Right cardiac atrium (tissue), 5 donors: ENCODE measurements around the gene KNSTRN. TPM values are rescaled to one million over a fixed set of nuclear protein-coding genes. Genes with fewer than 3 reads are reported as not detected.

Experiments used
- ATAC-seq, 2 donors: fragments of 200-7000 bp; cut with Tn5 transposase; one replicate each; pipeline versions ENCODE4 v1.8.0 to v1.9.1; 2020; ENCODE audit warnings: moderate library complexity in 2 of 2, mild to moderate bottlenecking in 1 of 2
- DNase-seq, 3 donors: peaks; one replicate each; pipeline ENCODE4 v3.0.0-alpha.2; 2020
- H3K27ac ChIP-seq: one replicate; pipeline ENCODE4 v1.5.1; 2013; ENCODE audit warnings: mild to moderate bottlenecking, low read length, control low read depth, moderate library complexity
- H3K27me3 ChIP-seq: one replicate; pipeline ENCODE4 v1.6.1; 2013; ENCODE audit not compliant: control insufficient read depth, insufficient read depth
- H3K4me1 ChIP-seq: one replicate; pipeline ENCODE4 v1.6.1; 2013; ENCODE audit warnings: low read length; ENCODE audit not compliant: control insufficient read depth, insufficient read depth
- H3K4me3 ChIP-seq: one replicate; pipeline ENCODE4 v1.5.1; 2013; ENCODE audit warnings: low read length, control low read depth
- H3K9me3 ChIP-seq: one replicate; pipeline ENCODE4 v1.6.1; 2013; ENCODE audit warnings: low read length; ENCODE audit not compliant: control insufficient read depth
- WGBS: extraction: QIAGEN DNeasy Blood & Tissue Kit; methylation state at CpG from one replicate; pipeline ENCODE4 v1.1.7; 2013; 5-methylcytosine and 5-hydroxymethylcytosine counted together
- intact Hi-C, 4 donors: fragments of 100-400 bp; cut with DNase I; formaldehyde crosslinking; loops; one replicate each; pipeline versions ENCODE4 v1.11.0 to v1.14.0; 2022 to 2023
- polyA plus RNA-seq: library from polyadenylated mRNA; stranded (reverse); fragments of 200-250 nt; gene quantifications from one replicate; pipeline ENCODE4 v1.2.3, GENCODE V29; 2013
- total RNA-seq, 4 donors: library from RNA; stranded (reverse); fragmentation: NEBNext Ultra II Directional; extraction: Animal tissue kit (Norgen Biotek cat#: 25700); gene quantifications; one replicate each; pipeline ENCODE4 v1.2.1, GENCODE V29; 2021
- donor health status: healthy with polysubstance abuse.
- donor health status: DM: no; HTN: yes; CAD: no.
- donor health status: DM: no; HTN: no; CAD: no.
- donor health status: DM: no; HTN: yes; CAD: no; lungs with severe emphysema.
- donor health status: DM: yes; HTN: yes; CAD: no.

KNSTRN gene
- total and polyA plus RNA-seq, 5 donors = 8.9 to 10.0 (median 9.4) TPM

DNA sequence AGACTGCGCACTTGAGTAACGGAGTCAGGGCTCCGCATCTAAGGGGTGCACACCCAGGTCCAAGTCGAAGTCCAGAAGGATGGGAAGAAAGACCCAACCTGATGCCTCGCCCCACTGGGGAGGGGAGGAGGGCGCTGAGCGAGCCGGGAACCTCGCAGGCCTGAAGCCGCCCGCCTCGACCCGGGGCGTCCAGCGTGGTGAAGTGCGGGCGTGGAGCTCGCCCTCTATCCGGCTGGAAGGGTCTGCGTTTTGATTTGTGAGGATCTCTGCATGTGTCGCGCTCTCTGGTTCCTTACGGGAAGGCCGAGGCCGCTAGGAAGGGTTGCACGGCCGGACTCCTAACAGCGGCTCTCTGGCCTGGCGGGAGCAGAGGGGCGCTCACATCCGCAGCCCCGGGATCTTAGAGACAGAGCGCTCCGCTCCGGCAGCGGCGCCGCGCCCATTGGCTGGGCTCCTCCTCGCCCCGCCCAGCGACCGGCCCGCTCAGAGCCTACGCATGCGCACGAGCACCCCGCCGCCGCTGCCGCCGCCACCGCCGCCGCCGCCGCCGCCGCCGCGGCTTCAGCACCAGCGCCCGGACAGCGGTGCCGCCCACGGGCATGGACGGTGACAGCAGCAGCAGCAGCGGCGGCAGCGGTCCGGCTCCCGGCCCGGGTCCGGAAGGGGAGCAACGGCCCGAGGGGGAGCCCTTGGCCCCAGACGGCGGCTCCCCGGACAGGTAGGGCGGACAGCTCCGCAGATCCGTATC lies 24.6 kb upstream of the KNSTRN start, which contains the start of gene DISP2:
Gene DISP2, plus strand, starts transcription at position 497 of the 748 bp plus-strand sequence. Its CDS starts 103 bp downstream, at position 600.
- DNase-seq (peak; percentile 89 to 96 (median 96)), ATAC-seq (peak; percentile 90)
- no peaks in the 10 kb centered on the region for H3K27me3 ChIP-seq
- H3K9me3 ChIP-seq = no peaks in the 10 kb centered on the region
- intact Hi-C loops = loop anchor here in 1 of 4 donors (5.0 kb wide), 1 partner anchor 36 kb away; the partner anchor contains the start of gene INAFM2
- peak within 1 kb of the TSS; percentile 4 for H3K27ac ChIP-seq
- WGBS = 3% methylated on average over 81 of the region's 82 CpGs
- peak within 1 kb of the TSS; percentile 53 for H3K4me3 ChIP-seq
- H3K4me1 ChIP-seq = no peaks in the 10 kb centered on the region

DNA sequence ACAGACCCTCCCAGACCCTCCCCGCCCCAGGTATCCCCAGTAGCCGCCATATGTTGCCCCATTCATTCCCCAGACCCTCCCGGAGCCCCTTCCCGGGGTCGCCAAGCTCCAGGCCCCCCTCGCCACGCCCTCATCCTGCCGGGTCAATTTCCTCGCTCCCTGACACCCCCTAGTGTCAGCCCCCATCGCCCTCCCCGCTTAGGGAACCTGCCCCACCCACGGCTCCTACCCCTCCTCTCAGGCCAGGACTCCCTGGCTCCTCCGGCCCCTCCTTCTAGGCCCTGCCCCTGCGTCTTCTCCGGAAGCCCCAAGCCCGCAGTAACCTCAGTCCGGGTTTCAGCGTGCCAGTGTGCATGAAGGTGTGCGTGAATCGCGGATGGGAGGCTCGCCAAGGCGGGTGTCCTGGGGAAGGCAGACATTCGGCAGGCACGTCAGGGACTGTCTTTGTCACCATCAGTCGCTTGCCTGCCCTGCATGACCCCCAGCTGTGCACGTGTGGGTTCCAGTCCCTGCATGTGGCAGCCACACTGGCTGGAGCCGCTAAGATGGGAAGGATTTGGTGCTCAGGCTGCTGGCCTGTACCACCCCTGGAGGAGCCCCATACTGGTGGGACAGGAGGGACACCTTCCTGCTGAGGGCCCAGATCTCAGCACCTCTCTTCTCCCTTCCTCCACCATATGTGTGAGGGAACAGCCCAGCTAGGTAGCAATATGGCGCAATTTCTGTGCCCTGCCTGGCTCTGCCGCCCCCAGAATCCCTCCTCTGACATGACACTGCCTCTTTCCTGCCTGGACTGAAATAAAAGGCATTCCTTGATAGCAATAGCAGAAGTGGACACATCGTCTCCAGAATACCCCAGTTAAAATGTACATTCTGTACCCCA lies 23.8 kb upstream of the KNSTRN start:
- H3K27me3 ChIP-seq = no peaks in the 10 kb centered on the region
- H3K4me3 ChIP-seq = peak overlapping the region; percentile 53
- intact Hi-C loops = loop anchor here in 1 of 4 donors (5.0 kb wide), 1 partner anchor 36 kb away; the partner anchor contains the start of gene INAFM2
- DNase-seq = peak; percentile 38 to 75 (median 75)
- H3K4me1 ChIP-seq = no peaks in the 10 kb centered on the region
- H3K9me3 ChIP-seq = no peaks in the 10 kb centered on the region
- peak; percentile 23 for ATAC-seq
- WGBS = 10% methylated on average over 31 of the region's 31 CpGs
- no peak overlapping the region for H3K27ac ChIP-seq

DNA sequence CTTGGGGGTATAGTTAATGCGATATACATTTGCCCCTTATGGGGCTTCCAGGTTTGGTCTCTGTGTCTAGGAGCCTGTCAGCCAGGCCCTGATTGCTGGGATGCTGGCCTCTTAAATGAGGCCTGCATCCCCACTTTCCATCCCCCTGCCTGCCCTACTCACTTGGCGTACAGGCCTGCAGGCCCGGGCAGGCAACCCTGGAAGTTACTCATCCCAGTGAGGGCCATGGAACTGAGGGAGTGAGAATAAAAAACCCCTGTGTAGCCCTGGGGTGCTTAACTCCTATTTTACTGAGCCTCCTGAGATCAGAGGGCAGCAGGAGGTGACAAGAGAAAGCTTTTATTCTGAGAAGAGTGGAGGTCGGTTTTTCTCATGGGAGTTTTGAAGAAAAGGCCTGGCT lies 22.5 kb upstream of the KNSTRN start:
- Histone ChIP-seq H3K4me1 (no peaks in the 10 kb centered on the region), H3K9me3 (no peaks in the 10 kb centered on the region), H3K27me3 (no peaks in the 10 kb centered on the region), H3K27ac (no peak overlapping the region), H3K4me3 (no peak overlapping the region)
- no peak for ATAC-seq
- no peak for DNase-seq
- WGBS = 93% methylated on average over 4 of the region's 4 CpGs
- intact Hi-C loops = loop anchor here in 2 of 4 donors (10.0 kb wide), 2 partner anchors 55 to 65 kb away; no protein-coding TSS in a partner anchor

DNA sequence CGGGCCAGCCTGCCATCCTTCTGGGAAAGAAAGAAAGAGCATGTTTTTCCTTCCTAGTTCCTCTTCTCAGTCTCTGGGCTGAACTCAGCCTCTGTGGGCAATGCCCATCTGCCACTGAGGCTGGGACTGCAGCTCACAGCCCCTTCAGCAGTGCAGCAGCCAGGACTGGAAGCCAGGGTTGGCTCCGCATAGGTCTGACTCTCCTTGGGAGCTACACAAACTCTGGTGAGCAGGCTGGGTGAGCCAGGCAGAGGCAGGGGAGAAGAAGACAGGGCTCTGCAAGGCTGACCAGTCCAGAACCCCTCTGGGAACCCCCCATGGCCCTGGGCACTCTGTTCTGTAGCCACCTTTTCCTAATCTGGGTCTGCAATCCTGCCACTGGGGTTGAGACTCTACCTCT lies 20.9 kb upstream of the KNSTRN start:
- intact Hi-C loops = loop anchor here in 2 of 4 donors (10.0 kb wide), 2 partner anchors 53 to 63 kb away; no protein-coding TSS in a partner anchor
- DNase-seq (no peak), ATAC-seq (no peak)
- WGBS = 94% methylated on average over 2 of the region's 2 CpGs
- Histone ChIP-seq H3K4me3 (no peak overlapping the region), H3K9me3 (no peaks in the 10 kb centered on the region), H3K27me3 (no peaks in the 10 kb centered on the region), H3K4me1 (peaks cover 8% of the 10 kb centered on the region), H3K27ac (no peak overlapping the region)

DNA sequence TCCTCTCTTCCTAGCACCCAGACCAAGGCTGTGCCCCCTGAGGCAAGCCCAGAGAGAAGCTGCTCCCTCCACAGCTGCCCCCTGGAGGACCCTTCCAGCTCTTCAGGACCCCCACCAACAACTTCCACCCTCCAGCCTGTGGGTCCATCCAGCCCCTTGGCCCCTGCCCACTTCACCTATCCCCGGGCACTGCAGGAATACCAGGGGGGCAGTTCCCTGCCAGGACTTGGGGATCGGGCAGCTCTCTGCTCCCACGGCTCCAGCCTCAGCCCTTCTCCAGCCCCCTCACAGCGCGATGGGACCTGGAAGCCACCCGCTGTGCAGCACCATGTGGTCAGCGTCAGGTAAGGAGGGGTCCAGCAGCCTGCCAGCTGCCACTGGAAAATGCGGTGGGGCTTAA lies 18.9 kb upstream of the KNSTRN start:
- H3K27me3 ChIP-seq = no peaks in the 10 kb centered on the region
- H3K4me1 ChIP-seq = peaks cover 15% of the 10 kb centered on the region
- intact Hi-C loops = loop anchor here in 2 of 4 donors (10.0 kb wide), 2 partner anchors 51 to 61 kb away; no protein-coding TSS in a partner anchor
- 87% methylated on average over 8 of the region's 8 CpGs for WGBS
- no peak for ATAC-seq
- H3K27ac ChIP-seq = no peak overlapping the region
- no peak for DNase-seq
- no peak overlapping the region for H3K4me3 ChIP-seq
- H3K9me3 ChIP-seq = no peaks in the 10 kb centered on the region

DNA sequence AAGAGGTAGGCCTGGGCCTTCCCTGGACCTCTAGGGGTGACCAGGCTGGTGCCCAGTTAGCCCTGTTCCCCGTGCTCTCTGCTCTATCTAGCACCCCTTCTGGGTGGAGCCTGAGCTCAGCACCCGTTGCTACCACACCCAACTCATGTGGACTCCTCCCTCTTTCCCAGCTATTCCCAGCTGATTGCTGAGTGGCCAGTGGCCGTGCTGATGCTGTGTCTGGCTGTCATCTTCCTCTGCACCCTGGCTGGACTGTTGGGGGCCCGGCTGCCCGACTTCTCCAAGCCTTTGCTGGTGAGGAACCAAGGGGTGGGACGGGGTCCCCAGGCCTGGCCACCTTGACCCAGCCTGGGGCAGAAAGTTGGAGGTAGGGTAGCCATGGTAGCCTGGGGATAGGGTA lies 18.3 kb upstream of the KNSTRN start:
- DNase-seq (no peak), ATAC-seq (no peak)
- intact Hi-C loops = loop anchor here in 2 of 4 donors (10.0 kb wide), 2 partner anchors 51 to 61 kb away; no protein-coding TSS in a partner anchor
- Histone ChIP-seq H3K27me3 (no peaks in the 10 kb centered on the region), H3K4me1 (peaks cover 15% of the 10 kb centered on the region), H3K27ac (no peak overlapping the region), H3K4me3 (no peak overlapping the region), H3K9me3 (no peaks in the 10 kb centered on the region)
- 76% methylated on average over 6 of the region's 6 CpGs for WGBS

DNA sequence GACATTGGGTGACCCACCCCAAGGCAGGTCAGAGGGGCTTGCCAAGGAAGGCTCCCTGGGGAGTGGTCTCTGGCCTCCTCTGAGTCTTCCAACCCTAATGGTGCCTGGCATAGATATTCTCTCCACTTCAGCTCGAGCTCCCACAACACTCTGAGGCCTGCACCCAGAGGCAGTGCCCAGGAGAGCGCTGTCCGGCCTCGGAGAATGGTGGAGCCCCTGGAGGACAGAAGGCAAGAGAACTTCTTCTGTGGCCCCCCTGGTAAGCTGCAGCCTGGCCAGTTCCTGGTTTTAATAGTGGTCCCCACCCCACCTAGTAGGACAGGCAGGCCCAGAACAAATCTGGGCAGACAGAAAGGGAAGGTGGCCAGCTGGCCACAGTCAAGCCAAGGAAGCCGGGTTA lies 17.5 kb upstream of the KNSTRN start:
- DNase-seq (no peak), ATAC-seq (no peak)
- 77% methylated on average over 5 of the region's 5 CpGs for WGBS
- no peak overlapping the region for H3K4me3 ChIP-seq
- no peak overlapping the region for H3K27ac ChIP-seq
- H3K27me3 ChIP-seq = no peaks in the 10 kb centered on the region
- peaks cover 15% of the 10 kb centered on the region for H3K4me1 ChIP-seq
- intact Hi-C loops = loop anchor here in 2 of 4 donors (10.0 kb wide), 2 partner anchors 50 to 60 kb away; no protein-coding TSS in a partner anchor
- no peaks in the 10 kb centered on the region for H3K9me3 ChIP-seq

DNA sequence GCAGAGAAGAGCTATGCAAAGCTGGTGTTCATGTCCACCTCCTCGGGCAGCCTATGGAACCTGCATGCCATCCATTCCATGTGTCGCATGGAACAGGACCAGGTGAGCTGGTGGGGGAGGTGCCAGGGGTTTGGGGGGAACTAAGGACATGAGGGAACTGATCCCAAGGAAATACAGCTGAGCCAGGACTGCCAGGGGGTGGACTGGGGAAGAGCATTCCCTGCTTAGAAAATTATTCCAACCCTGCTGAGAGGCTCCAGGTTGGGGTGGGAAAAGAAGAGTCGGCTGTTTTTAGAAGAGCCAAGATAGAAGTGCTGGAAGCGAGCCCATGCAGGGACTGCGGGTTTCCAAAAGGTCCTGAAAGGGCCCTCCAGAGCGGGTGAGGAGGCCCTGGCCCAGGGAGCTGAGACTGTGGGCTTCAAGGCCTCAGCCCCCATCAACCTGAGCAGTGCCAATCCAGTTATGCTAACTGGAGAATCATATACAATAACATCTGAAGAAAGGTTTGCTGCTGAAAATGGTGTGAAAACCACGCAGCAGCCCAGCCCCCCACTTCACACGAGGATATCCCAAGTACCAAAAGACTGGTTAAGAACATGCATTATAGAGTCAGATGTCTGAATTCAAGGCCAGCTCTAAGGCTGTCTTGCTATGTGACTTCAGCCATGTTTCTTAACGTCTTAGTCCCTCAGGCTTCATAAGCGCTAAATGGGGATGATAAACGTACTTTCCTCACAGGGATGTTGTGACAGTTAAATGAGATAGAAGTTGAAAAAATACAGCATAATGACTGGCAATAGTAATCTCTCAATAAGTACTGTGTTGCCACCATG lies 16.7 kb upstream of the KNSTRN start:
- Histone ChIP-seq H3K27ac (peak overlapping the region; percentile 88), H3K4me3 (no peak overlapping the region), H3K9me3 (no peaks in the 10 kb centered on the region), H3K4me1 (peaks cover 15% of the 10 kb centered on the region), H3K27me3 (no peaks in the 10 kb centered on the region)
- ATAC-seq (no peak), DNase-seq (no peak)
- 65% methylated on average over 11 of the region's 11 CpGs for WGBS
- intact Hi-C loops = loop anchor here in 2 of 4 donors (10.0 kb wide), 2 partner anchors 49 to 59 kb away; no protein-coding TSS in a partner anchor

DNA sequence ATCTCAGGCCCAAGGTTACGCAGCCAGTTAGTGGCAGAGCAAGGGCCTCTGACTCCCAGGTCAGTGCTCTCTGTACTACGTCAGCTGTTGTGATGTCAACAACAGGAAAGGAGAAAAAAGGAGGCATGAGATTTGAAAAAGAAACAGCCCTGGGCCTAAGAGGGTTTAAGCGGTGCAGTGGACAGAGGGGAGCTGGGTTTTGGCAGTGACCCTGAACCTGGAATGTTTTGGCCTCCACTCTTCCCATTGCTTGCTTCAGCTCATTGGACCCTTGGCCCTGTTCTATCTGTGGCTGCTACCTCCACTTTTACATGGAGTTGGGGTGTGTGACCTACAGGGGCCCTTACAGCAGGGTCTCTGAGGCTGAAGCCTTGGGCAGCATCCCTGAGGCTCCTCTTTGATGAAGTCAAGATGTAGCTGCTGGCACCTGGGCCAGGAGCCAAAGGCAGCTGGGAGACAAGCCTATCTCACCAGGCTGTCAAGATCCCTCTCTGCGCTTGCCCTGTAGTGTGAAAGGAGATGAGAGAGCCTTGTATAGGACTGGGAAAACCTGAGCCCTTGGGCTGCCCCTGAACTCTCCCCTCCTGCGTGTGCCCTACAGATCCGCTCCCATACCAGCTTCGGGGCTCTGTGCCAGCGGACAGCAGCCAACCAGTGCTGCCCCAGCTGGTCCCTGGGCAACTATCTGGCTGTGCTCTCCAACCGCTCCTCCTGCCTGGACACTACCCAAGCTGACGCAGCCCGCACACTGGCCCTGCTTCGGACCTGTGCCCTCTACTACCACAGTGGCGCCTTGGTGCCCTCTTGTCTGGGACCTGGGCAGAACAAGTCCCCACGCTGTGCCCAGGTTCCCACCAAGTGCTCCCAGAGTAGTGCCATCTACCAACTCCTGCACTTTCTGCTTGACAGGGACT lies 15.8 kb upstream of the KNSTRN start:
- Histone ChIP-seq H3K9me3 (no peaks in the 10 kb centered on the region), H3K27ac (peak overlapping the region; percentile 88), H3K4me3 (no peak overlapping the region), H3K4me1 (peaks cover 15% of the 10 kb centered on the region), H3K27me3 (no peaks in the 10 kb centered on the region)
- intact Hi-C loops = loop anchor here in 2 of 4 donors (10.0 kb wide), 2 partner anchors 48 to 58 kb away; no protein-coding TSS in a partner anchor
- WGBS = 77% methylated on average over 14 of the region's 14 CpGs
- DNase-seq (peak; percentile 80 to 92 (median 91)), ATAC-seq (peak; percentile 73 to 78)
